DND-41 (cell line): ENCODE results near the gene ANKRD23.

Experiments used
- CTCF ChIP-seq: IDR thresholded peaks from 2 replicates; pipeline ENCODE4 v1.5.1; 2012; ENCODE audit warnings: borderline replicate concordance, low read length, moderate library complexity, mild to moderate bottlenecking; ENCODE audit not compliant: poor library complexity, severe bottlenecking; ENCODE audit errors: extremely low read depth
- EZH2 ChIP-seq: IDR thresholded peaks from 3 replicates; pipeline ENCODE4 v1.6.1; 2012; ENCODE audit warnings: borderline replicate concordance, low read depth, mild to moderate bottlenecking, moderate library complexity, low read length, inconsistent platforms; ENCODE audit not compliant: severe bottlenecking

DNA sequence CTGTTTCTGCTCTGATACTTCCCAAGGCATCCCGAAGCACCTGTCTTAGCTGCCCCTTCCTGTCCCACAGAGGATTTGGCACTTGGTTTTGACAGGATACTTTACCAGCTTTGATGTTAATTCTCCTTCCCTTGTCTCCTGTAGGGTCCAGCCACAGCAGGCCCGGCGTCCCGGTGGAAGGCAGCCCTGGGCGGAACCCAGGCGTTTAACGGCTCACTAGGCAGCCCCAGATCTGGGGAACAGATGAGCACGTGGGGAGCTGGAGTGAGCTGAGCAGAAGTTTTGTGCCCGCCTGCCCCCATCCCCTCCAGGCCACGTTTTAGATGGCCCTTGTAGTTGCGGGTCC, 11.4 kb downstream of the ANKRD23 start:
- TF ChIP-seq CTCF (no peak), EZH2 (no peak)
